Activated naive CD8-positive, alpha-beta T cell treated with anti-CD3 and anti-CD28 coated beads, Interleukin-2, amount 10 ng/mL, durations not matched to agents 7 days and 5 days (primary cell): ENCODE measurements around the gene PNCK. TPM values are rescaled to one million over a fixed set of nuclear protein-coding genes. Genes with fewer than 3 reads are reported as not detected.
"Not testable (repeated sequence)": the region's sequence is repeated elsewhere in the genome, so short reads cannot be mapped to it uniquely, and the experiment has no call there.

Source experiments
- ATAC-seq: fragments of 150-1000 bp; cut with Tn5 transposase; one replicate; pipeline ENCODE4 v1.10.0; 2021; ENCODE audit warnings: low read depth, moderate library complexity
- POLR2A ChIA-PET: fragments of 350-600 bp; sonication (Branson Sonifier 250); formaldehyde crosslinking; loops from one replicate; lab custom pipeline; 2021; ENCODE audit warnings: antibody characterized with exemption; lab: Charles Lee
- DNase-seq: peaks from one replicate; pipeline ENCODE4 v3.0.0; 2021
- H3K27ac Mint-ChIP-seq: one replicate; pipeline ENCODE4 v1.8.0; 2022; ENCODE audit warnings: mild to moderate bottlenecking, mixed read lengths
- H3K27me3 Mint-ChIP-seq: one replicate; pipeline ENCODE4 v1.8.0; 2022; ENCODE audit warnings: mild to moderate bottlenecking, moderate library complexity, mixed read lengths
- H3K36me3 Mint-ChIP-seq: one replicate; pipeline ENCODE4 v1.8.0; 2021; ENCODE audit warnings: mild to moderate bottlenecking, mixed read lengths
- H3K4me1 Mint-ChIP-seq: one replicate; pipeline ENCODE4 v1.8.0; 2021; ENCODE audit warnings: mixed read lengths
- H3K4me3 Mint-ChIP-seq: one replicate; pipeline ENCODE4 v1.8.0; 2022; ENCODE audit warnings: mild to moderate bottlenecking, moderate library complexity, mixed read lengths
- H3K9me3 Mint-ChIP-seq: one replicate; pipeline ENCODE4 v1.8.0; 2021; ENCODE audit warnings: mixed read lengths
- total RNA-seq, 2 experiments: library from RNA; stranded (reverse); gene quantifications; one replicate each; pipeline ENCODE4 v1.2.3, GENCODE V29; 2021

Gene PNCK
- total RNA-seq, 2 experiments from 2014 or later, result 0.79 to 1.1 TPM

DNA sequence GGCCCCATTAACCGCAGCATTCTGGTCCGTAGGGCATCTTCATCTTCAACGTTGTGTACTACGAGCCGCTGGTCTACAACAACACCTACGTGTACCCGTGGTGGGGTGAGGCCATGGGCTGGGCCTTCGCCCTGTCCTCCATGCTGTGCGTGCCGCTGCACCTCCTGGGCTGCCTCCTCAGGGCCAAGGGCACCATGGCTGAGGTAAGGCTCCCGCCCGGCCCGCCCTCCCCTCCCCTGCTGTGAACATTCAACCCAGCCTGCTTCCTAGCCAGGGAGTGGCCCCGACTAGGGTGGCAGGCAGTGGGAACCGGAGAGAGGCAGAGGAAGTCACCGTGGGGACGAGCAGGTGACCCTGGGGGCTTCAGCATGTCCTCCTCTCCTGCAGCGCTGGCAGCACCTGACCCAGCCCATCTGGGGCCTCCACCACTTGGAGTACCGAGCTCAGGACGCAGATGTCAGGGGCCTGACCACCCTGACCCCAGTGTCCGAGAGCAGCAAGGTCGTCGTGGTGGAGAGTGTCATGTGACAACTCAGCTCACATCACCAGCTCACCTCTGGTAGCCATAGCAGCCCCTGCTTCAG is 21.2 kb upstream of the PNCK start:
- H3K4me3 Mint-ChIP-seq, result no peak overlapping the region

DNA sequence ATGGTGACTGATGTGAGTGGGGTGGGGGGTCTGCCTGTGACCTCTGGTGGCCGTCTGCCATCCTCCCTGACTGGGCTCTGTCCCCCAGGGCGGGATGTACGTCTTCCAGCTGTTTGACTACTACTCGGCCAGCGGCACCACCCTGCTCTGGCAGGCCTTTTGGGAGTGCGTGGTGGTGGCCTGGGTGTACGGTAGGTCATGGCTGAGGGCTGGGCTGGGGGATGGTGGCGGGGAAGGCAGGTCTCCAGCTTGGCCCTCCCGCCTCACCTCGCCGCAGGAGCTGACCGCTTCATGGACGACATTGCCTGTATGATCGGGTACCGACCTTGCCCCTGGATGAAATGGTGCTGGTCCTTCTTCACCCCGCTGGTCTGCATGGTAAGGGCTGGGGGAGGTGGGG is 20.6 kb upstream of the PNCK start:
- H3K36me3 Mint-ChIP-seq, H3K27me3 Mint-ChIP-seq, DNase-seq, H3K27ac Mint-ChIP-seq, POLR2A ChIA-PET, H3K9me3 Mint-ChIP-seq, H3K4me3 Mint-ChIP-seq, ATAC-seq, H3K4me1 Mint-ChIP-seq: not testable (repeated sequence)

More for the DNA sequence above, 21.2 kb upstream of the PNCK start:
- Mint-ChIP-seq H3K4me1 (no peaks in the 10 kb centered on the region), H3K36me3 (peaks cover 1% of the 10 kb centered on the region), H3K27ac (no peak overlapping the region), H3K27me3 (no peaks in the 10 kb centered on the region), H3K9me3 (no peaks in the 10 kb centered on the region)
- DNase-seq (no peak), ATAC-seq (no peak)
- POLR2A ChIA-PET, result no interaction called here

DNA sequence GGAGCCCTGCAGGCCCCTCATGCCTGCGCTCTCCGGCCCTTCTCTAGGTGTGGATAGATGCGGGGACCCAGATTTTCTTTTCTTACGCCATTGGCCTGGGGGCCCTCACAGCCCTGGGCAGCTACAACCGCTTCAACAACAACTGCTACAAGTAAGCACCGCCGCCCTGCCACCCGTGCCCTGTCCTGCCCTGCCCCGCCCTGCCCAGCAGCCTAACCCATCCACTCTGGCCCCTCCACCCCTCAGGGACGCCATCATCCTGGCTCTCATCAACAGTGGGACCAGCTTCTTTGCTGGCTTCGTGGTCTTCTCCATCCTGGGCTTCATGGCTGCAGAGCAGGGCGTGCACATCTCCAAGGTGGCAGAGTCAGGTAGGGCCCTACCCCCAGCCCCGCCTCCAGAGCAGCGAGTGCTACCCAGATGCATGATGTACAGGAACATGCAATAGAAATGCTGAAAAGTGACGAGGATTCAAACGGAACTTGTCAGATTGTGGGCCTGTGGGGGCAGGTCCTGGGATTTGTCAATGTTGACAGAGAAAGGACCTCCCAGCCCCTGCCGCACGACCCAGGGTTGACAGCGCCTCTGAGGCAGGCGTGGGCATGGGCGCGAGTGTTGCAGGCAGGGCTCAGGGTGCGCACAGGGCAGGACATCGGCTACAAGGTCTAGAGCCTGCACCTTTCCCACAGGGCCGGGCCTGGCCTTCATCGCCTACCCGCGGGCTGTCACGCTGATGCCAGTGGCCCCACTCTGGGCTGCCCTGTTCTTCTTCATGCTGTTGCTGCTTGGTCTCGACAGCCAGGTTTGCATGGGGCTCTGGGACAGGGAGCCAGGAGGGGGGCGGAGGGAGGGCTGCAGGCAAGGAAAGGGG is 19.8 kb upstream of the PNCK start:
- ATAC-seq (no peak), DNase-seq (no peak)
- Mint-ChIP-seq H3K36me3 (peaks cover 1% of the 10 kb centered on the region), H3K27ac (no peak overlapping the region), H3K4me1 (no peaks in the 10 kb centered on the region), H3K4me3 (no peak overlapping the region), H3K27me3 (no peaks in the 10 kb centered on the region), H3K9me3 (no peaks in the 10 kb centered on the region)
- POLR2A ChIA-PET, result no interaction called here

DNA sequence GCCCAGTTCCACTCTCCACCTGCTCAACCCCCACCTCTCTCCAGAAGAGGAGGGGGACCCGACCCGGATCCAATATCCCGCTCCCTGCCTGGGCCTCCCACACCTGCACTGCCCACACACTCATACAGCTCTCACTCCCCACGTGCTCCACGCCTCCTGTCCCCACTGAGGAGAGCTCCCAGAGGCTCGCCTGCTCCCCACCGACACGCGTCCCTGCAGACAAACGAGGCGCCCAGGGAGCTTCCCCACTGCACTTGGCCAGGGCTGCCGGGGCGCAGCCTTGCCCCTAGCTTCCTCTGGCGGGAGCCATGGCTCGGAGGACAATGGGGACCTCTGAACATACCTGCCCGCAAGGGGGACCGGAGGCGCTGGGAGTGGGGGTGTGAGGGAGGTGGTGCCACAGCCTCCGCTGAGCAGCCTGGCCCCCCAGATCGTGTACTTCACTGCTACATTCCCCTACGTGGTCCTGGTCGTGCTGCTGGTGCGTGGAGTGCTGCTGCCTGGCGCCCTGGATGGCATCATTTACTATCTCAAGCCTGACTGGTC is 19.1 kb upstream of the PNCK start:
- Mint-ChIP-seq H3K4me1 (no peaks in the 10 kb centered on the region), H3K27me3 (no peaks in the 10 kb centered on the region), H3K27ac (no peak overlapping the region), H3K36me3 (peaks cover 1% of the 10 kb centered on the region), H3K4me3 (no peak overlapping the region), H3K9me3 (no peaks in the 10 kb centered on the region)
- DNase-seq (no peak), ATAC-seq (no peak)
- POLR2A ChIA-PET, result no interaction called here

DNA sequence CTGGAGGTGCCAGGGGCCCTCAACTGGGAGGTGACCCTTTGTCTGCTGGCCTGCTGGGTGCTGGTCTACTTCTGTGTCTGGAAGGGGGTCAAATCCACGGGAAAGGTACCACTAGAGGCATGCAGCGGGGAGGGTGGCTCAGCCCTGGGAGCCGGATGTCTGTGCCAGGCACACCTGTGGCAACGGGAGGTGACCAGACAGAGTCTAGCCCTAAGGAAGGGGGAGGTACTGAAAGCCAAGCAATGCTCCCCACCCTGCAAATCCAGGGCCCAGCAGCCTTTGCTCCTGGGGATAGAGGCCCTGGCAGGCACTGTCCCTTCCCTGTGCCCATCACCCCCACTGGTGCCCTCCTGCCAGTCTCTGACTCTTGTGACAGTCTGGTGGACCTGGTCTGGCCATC is 18.4 kb upstream of the PNCK start:
- H3K27ac Mint-ChIP-seq, result no peak overlapping the region
- no peaks in the 10 kb centered on the region for H3K9me3 Mint-ChIP-seq
- H3K27me3 Mint-ChIP-seq, result peaks cover 2% of the 10 kb centered on the region
- no peak overlapping the region for H3K4me3 Mint-ChIP-seq
- H3K4me1 Mint-ChIP-seq, result no peaks in the 10 kb centered on the region
- no peaks in the 10 kb centered on the region for H3K36me3 Mint-ChIP-seq
- DNase-seq (no peak), ATAC-seq (no peak)
- POLR2A ChIA-PET, result no interaction called here

DNA sequence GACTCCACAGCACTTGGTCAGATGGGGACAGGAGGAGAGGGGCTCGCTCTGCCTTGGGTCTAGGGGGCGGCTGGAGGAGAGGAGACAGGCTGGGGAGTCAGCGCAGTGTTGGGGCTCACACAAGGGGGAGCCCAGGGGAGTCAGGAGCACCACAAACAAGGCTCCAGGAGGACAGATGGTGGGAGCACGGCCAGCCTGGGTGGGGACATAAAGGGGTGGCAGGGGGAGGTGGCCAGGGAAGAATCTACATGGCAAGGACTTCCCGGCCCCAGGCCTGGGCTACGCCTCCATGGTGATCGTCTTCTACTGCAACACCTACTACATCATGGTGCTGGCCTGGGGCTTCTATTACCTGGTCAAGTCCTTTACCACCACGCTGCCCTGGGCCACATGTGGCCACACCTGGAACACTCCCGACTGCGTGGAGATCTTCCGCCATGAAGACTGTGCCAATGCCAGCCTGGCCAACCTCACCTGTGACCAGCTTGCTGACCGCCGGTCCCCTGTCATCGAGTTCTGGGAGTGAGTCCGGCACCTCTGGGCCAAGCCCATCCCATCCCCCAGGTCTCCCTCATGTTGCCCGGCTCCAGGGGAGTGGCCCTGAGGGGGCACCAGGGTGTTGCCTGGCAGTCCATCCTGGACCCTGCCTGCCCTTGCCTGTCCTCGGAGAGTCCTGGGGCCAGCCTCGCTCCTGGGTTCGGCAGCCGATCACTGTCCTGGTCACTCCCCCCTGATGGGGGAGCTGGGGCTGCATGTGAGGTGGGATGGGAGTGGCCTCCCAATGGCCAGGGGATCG is 17.6 kb upstream of the PNCK start:
- H3K4me3 Mint-ChIP-seq, H3K27me3 Mint-ChIP-seq, H3K36me3 Mint-ChIP-seq, H3K9me3 Mint-ChIP-seq, H3K4me1 Mint-ChIP-seq, DNase-seq, H3K27ac Mint-ChIP-seq, POLR2A ChIA-PET, ATAC-seq: not testable (repeated sequence)

DNA sequence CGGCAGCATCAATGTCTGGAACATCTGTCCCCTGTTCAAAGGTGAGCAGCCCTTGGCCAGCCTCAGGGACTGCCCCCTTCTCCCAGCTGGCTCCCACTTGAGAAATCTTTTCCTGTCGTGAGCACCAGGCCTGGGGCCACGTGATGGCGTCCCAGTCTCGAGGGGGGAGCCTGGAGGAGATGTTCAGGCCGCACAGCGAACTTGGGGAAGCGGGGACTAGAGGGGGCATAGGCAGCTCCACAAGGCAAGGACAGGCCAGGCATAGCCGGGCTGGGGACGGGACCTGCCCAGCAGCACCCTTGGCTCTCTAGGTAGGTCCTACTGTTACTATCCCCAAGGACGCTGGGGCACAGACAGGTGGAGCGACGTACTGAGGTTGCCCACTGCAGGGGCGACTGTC is 16.9 kb upstream of the PNCK start:
- no peaks in the 10 kb centered on the region for H3K36me3 Mint-ChIP-seq
- H3K9me3 Mint-ChIP-seq, result no peaks in the 10 kb centered on the region
- H3K4me3 Mint-ChIP-seq, result no peak overlapping the region
- POLR2A ChIA-PET, result no interaction called here
- no peak for DNase-seq
- no peaks in the 10 kb centered on the region for H3K4me1 Mint-ChIP-seq
- no peak for ATAC-seq
- H3K27ac Mint-ChIP-seq, result no peak overlapping the region
- peaks cover 5% of the 10 kb centered on the region for H3K27me3 Mint-ChIP-seq

DNA sequence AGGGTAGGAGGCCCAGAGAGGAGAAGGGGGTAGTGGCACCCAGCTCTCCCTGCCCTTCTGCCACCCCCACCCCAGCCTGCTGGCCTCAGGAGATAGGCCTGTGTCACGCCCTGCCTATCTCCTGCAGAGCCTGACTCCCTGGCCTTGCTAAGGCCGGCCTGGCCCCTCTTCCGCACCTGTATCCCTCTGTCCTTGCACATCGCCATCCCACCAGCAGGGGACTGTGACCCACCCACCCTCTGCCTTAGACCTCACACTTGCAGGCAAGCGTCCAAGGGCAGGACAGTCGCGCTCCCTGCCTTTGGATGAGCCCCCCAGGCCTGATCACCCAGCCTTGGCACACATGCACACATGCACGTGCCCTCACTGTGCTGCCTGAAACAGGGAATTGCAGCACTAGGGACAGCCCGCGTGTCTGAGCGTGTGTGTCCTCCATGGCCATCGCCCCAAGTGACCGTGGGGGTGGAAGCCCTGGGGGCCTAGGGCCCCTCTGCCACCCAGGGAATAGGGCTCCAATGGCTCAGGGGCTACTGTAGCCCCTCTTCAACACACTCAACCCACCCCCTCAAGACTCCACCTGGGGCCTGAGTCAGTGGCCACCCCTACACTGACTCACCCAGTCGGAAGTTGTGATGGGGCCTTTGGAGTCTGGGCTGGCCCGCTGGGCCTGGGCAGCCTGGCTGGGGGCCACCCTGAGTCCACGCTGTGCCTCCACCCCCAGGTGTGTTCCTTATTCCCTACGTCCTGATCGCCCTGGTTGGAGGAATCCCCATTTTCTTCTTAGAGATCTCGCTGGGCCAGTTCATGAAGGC is 16.2 kb upstream of the PNCK start:
- no peak overlapping the region for H3K4me3 Mint-ChIP-seq
- no peaks in the 10 kb centered on the region for H3K9me3 Mint-ChIP-seq
- DNase-seq, result no peak
- no peak for ATAC-seq
- H3K27ac Mint-ChIP-seq, result no peak overlapping the region
- H3K27me3 Mint-ChIP-seq, result peaks cover 5% of the 10 kb centered on the region
- POLR2A ChIA-PET, result no interaction called here
- H3K4me1 Mint-ChIP-seq, result no peaks in the 10 kb centered on the region
- no peaks in the 10 kb centered on the region for H3K36me3 Mint-ChIP-seq

DNA sequence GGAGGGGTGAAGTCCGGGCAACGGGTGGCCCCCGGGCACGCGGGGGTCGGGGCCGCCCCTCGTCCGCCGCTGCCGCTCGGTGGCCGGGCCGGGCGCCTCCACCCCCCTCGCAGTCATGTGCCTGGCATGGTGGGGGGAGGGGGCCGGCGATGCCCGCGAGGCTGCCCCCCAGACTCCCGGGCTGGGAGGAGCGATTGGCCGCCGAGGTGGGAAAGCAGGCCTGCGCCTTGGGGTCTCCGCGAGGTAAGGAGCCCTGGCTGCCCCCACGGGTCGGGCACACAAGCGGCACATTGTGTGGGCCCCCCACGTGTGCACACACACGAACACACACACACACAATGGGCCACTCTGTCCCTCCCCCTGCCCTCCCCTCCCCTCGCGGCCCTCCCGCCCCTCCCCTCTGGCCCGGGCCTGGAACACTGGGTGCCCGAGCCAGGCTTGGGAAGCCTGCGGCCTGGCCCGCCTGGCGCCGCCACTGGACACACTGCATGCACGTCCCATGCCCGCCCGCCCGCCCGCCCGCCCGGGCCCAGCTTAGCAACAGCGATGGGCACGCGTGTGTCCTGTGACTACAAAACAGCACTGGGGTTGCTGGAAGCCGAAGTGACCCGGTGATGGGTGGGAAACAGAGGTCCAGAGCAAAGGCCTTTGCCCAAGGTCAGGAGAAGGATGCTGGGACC is 15.4 kb upstream of the PNCK start:
- Mint-ChIP-seq H3K27me3 (peaks cover 5% of the 10 kb centered on the region), H3K9me3 (no peaks in the 10 kb centered on the region), H3K4me1 (no peaks in the 10 kb centered on the region), H3K4me3 (no peak overlapping the region), H3K36me3 (no peaks in the 10 kb centered on the region), H3K27ac (no peak overlapping the region)
- ATAC-seq (no peak), DNase-seq (no peak)
- POLR2A ChIA-PET, result no interaction called here

DNA sequence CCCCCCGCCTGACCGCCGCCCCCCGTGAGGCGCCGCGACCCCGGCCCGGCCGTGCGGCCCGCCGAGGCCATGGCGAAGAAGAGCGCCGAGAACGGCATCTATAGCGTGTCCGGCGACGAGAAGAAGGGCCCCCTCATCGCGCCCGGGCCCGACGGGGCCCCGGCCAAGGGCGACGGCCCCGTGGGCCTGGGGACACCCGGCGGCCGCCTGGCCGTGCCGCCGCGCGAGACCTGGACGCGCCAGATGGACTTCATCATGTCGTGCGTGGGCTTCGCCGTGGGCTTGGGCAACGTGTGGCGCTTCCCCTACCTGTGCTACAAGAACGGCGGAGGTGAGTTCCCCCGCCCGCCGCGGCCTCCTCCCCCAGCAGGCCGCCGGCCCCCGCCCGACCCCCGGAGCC is 14.9 kb upstream of the PNCK start:
- Mint-ChIP-seq H3K4me3 (no peak overlapping the region), H3K27me3 (peaks cover 9% of the 10 kb centered on the region), H3K27ac (no peak overlapping the region), H3K4me1 (no peaks in the 10 kb centered on the region), H3K36me3 (no peaks in the 10 kb centered on the region), H3K9me3 (no peaks in the 10 kb centered on the region)
- POLR2A ChIA-PET, result no interaction called here
- DNase-seq, result no peak
- ATAC-seq, result no peak

DNA sequence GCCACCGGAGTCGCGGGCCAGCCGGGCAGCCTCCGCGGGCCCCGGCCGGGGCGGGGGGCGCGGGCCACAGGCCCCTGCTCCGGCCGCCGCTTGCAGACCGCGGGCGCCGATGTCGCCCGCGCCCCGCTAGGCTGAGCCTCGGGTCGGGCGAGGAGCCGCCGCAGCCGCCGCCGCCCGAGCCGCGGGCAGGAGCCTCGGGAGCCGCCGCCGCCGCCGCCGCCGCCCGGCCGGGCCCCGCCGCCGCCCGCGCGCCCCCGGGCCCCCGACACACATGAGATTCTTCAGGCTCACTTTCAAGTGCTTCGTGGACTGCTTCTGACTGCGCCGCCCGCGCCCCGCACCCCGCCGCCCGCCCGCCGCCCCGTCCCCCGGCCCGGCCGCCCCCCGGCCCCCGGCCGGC is 14.5 kb upstream of the PNCK start:
- DNase-seq (no peak), ATAC-seq (no peak)
- Mint-ChIP-seq H3K36me3 (no peaks in the 10 kb centered on the region), H3K27me3 (peaks cover 10% of the 10 kb centered on the region), H3K4me3 (no peak overlapping the region), H3K4me1 (no peaks in the 10 kb centered on the region), H3K9me3 (no peaks in the 10 kb centered on the region), H3K27ac (no peak overlapping the region)
- POLR2A ChIA-PET, result no interaction called here

DNA sequence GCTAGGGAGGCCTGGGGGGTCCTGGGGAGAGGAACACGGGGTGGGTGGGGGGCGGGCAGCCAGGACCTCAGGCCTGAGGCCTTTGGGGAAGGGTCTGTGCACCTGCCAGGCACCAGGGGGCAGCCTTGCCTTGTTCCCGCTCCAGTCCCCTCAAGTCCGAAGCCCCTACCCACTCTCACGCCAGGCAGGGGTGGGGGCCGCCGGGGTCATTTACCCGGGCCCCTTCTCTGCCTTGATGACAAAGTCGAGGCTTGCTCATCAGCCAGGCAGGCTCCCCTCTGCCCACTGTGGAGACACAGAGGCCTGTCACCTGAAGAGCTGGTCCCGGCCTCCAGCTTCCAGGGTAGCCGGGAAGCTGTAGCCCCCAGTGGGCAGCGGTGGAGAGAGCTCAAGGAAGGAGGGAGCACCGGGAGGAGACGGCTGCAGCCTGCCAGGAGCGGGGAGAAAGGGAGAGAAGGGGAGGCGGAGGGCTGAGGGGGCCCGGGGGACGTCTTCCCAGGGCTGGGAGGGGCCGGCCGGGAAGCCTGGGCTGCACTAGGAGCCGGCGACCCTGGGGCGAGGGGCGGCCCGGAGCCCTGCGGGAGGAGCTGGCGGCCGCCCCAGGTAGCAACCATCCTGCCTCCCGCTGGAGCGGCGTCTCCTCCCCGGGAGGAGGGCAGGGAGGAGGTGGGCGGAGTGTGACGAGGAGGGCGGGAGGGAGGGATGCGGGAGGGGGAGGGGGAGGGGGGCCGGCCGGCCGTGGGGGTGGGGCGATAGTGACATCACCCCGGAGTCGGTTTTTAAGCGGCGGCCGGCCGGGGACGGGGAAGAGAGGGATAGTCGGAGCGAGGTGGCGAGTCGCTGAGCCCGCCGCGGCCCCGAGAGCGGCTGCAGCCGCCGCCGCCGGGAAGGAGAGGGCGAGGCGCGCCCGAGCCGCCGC is 13.8 kb upstream of the PNCK start, which contains the start of gene SLC6A8:
SLC6A8 (plus strand) TSS at position 806 of the 919 bp plus-strand sequence. CDS start 649 bp downstream, outside the sequence.
- H3K27me3 Mint-ChIP-seq, result peaks cover 10% of the 10 kb centered on the region

More for the DNA sequence above, 13.8 kb upstream of the PNCK start, which contains the start of gene SLC6A8:
- ATAC-seq (peak; percentile 37), DNase-seq (peak; percentile 51)
- no peaks in the 10 kb centered on the region for H3K4me1 Mint-ChIP-seq
- no peaks in the 10 kb centered on the region for H3K9me3 Mint-ChIP-seq
- peak within 1 kb of the TSS; percentile 82 for H3K4me3 Mint-ChIP-seq
- POLR2A ChIA-PET, result no interaction called here
- no peak within 1 kb of the TSS for H3K27ac Mint-ChIP-seq
- H3K36me3 Mint-ChIP-seq, result no peaks in the 10 kb centered on the region
